SK-N-MC (cell line): Measurements from ENCODE around the gene C1orf105.

Source experiments
- DNase-seq: peaks from one replicate; pipeline ENCODE4 v3.0.0-alpha.2; 2011; ENCODE audit warnings: low read depth, low spot score
- H3K27ac ChIP-seq: fragments of 200-600 bp; sonication (generic); 2 replicates; pipeline ENCODE4 v1.5.1; 2016; ENCODE audit warnings: mixed run types
- H3K36me3 ChIP-seq: fragments of 200-600 bp; sonication (generic); 2 replicates; pipeline ENCODE4 v1.6.1; 2017; ENCODE audit warnings: antibody characterized with exemption, low read length, mixed read lengths; ENCODE audit not compliant: insufficient read depth
- H3K4me3 ChIP-seq: fragments of 200-600 bp; sonication (generic); 2 replicates; pipeline ENCODE4 v1.5.1; 2016
- H3K9ac ChIP-seq: fragments of 200-600 bp; sonication (generic); 2 replicates; pipeline ENCODE4 v1.8.0; 2017; ENCODE audit warnings: mixed run types, mixed read lengths; ENCODE audit not compliant: insufficient read length
- H3K9me3 ChIP-seq: fragments of 200-600 bp; sonication (generic); 2 replicates; pipeline ENCODE4 v1.6.1; 2017; ENCODE audit warnings: low read depth, mild to moderate bottlenecking, antibody characterized with exemption, low read length, moderate library complexity, mixed read lengths
- EZH2 ChIP-seq: fragments of 200-600 bp; sonication (generic); IDR thresholded peaks from one replicate; pipeline ENCODE4 v1.6.1; 2017; ENCODE audit warnings: antibody characterized with exemption
- FOXP2 ChIP-seq: optimal IDR thresholded peaks from 2 replicates; pipeline ENCODE3; 2011; ENCODE audit warnings: mild to moderate bottlenecking, moderate library complexity; ENCODE audit not compliant: insufficient read depth; ENCODE audit errors: extremely low read length, control extremely low read depth
- POLR2AphosphoS5 ChIP-seq: IDR thresholded peaks from 2 replicates; pipeline ENCODE4 v1.6.1; 2012; ENCODE audit warnings: mild to moderate bottlenecking, low read depth, low read length, borderline replicate concordance

Gene C1orf105

GRCh38 chr1:172517081-172517480 is 96.6 kb downstream of the C1orf105 start:
- H3K9ac ChIP-seq, result no peak overlapping the region
- DNase-seq, result no peak
- TF ChIP-seq FOXP2, result no peak
- no peak for TF ChIP-seq POLR2AphosphoS5
- no peak for TF ChIP-seq EZH2
- H3K4me3 ChIP-seq, result no peak overlapping the region
- no peaks in the 10 kb centered on the region for H3K9me3 ChIP-seq
- no peaks in the 10 kb centered on the region for H3K36me3 ChIP-seq
- no peak overlapping the region for H3K27ac ChIP-seq

- H3K36me3 ChIP-seq, result no peaks in the 10 kb centered on the region
- H3K27ac ChIP-seq, result no peak overlapping the region
- no peak for DNase-seq
- H3K9ac ChIP-seq, result no peak overlapping the region
- TF ChIP-seq FOXP2 (no peak), EZH2 (no peak), POLR2AphosphoS5 (no peak)
- H3K4me3 ChIP-seq, result no peak overlapping the region
- H3K9me3 ChIP-seq, result no peaks in the 10 kb centered on the region
Measured at GRCh38 chr1:172517545-172517944, 97.1 kb downstream of the C1orf105 start.
